Measurements from ENCODE around the gene ZPBP2.

GRCh38 chr17:39915559-39915958, 47.6 kb downstream of the ZPBP2 start:
- no peak for TF ChIP-seq CTCF (conservative IDR thresholded peaks at IDR 0.05)
- TF ChIP-seq ZFX (IDR thresholded peaks at IDR 0.05) = no peak

Data from C4-2B (cell line).